Measurements from ENCODE around the gene ZNF385D.

Gene ZNF385D

DNA sequence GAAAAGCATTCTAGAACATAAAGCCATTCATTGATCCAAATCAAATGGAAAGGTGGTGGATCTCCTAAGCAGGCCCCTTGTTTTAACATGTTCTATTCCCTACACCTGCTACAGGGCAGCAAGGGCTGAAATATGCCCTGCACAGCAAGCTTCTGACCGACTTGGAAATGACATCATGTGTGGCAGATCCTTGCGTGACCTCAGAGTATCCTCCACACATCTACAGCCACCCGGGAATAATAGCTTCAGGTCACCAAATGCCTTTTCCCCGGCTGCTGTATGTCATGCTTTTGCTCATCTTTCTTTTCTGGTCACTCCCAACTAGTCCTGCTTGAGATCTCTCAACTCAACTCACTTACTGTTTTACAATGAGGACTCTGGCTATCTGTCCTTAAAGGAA, 158.2 kb downstream of the ZNF385D start:
- DNase-seq (no peak), ATAC-seq (ENCODE audit: insufficient read depth, low read depth) (no peak)
- Histone ChIP-seq H3K36me3 (ENCODE audit: insufficient read depth, low read length) (no peaks in the 10 kb centered on the region), H3K4me1 (ENCODE audit: insufficient read depth, low read length) (no peaks in the 10 kb centered on the region), H3K4me3 (ENCODE audit: low read depth in 1 of 2, low read length in 2 of 2) (no peak overlapping the region), H3K27me3 (ENCODE audit: insufficient read depth, low read length, poor library complexity) (no peaks in the 10 kb centered on the region), H3K79me2 (ENCODE audit: insufficient read depth, low read length) (no peaks in the 10 kb centered on the region), H3K9ac (ENCODE audit: low read depth, low read length) (no peak overlapping the region), H3K4me2 (ENCODE audit: insufficient read depth, low read length) (no peak overlapping the region), H2AFZ (ENCODE audit: low read depth, low read length) (no peak overlapping the region), H3K27ac (ENCODE audit: low read length) (no peak overlapping the region), H4K20me1 (ENCODE audit: insufficient read depth, low read length) (no peaks in the 10 kb centered on the region), H3K9me3 (ENCODE audit: insufficient read depth, low read length, severe bottlenecking) (no peaks in the 10 kb centered on the region)
- TF ChIP-seq, protein P1, sequence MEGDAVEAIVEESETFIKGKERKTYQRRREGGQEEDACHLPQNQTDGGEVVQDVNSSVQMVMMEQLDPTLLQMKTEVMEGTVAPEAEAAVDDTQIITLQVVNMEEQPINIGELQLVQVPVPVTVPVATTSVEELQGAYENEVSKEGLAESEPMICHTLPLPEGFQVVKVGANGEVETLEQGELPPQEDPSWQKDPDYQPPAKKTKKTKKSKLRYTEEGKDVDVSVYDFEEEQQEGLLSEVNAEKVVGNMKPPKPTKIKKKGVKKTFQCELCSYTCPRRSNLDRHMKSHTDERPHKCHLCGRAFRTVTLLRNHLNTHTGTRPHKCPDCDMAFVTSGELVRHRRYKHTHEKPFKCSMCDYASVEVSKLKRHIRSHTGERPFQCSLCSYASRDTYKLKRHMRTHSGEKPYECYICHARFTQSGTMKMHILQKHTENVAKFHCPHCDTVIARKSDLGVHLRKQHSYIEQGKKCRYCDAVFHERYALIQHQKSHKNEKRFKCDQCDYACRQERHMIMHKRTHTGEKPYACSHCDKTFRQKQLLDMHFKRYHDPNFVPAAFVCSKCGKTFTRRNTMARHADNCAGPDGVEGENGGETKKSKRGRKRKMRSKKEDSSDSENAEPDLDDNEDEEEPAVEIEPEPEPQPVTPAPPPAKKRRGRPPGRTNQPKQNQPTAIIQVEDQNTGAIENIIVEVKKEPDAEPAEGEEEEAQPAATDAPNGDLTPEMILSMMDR (IDR thresholded peaks at IDR 0.05; ENCODE audit: borderline replicate concordance, extremely low read depth, low read length, poor library complexity, severe bottlenecking), result no peak

DNA sequence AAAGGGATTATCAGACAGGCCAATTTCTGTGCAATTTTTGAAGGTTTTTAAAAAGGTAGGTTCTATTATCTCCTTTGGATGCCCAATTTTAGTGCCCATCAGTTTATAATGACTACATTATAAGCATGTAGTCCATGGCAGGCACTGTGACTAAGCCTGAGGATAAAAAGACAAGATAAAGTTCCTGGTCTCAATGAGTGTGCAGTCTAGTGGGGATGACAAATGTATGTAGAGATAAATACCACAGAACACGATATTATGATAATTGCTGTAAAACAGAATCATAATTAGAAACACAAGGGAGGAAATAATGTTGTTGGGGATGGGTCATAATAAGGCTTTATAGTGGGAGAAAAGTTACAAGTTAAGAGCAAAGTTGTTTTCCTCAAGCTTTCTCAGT, 163.1 kb downstream of the ZNF385D start:
- no peak for ATAC-seq (ENCODE audit: insufficient read depth, low read depth)

GRCh38 chr3:21585216-21585740, 165.7 kb downstream of the ZNF385D start:
- H3K4me3 ChIP-seq (ENCODE audit: low read depth in 1 of 2, low read length in 2 of 2), result no peak overlapping the region
- no peak overlapping the region for H3K9ac ChIP-seq (ENCODE audit: low read depth, low read length)
- H3K27ac ChIP-seq (ENCODE audit: low read length), result no peak overlapping the region
- H2AFZ ChIP-seq (ENCODE audit: low read depth, low read length), result no peak overlapping the region
- no peaks in the 10 kb centered on the region for H3K4me1 ChIP-seq (ENCODE audit: insufficient read depth, low read length)
- H4K20me1 ChIP-seq (ENCODE audit: insufficient read depth, low read length), result no peaks in the 10 kb centered on the region
- TF ChIP-seq, protein P1 (IDR thresholded peaks at IDR 0.05; ENCODE audit: borderline replicate concordance, extremely low read depth, low read length, poor library complexity, severe bottlenecking), result no peak
- TF ChIP-seq EZH2 (IDR thresholded peaks at IDR 0.05; ENCODE audit: borderline replicate concordance, low read depth, low read length, severe bottlenecking), result no peak
- H3K9me3 ChIP-seq (ENCODE audit: insufficient read depth, low read length, severe bottlenecking), result no peaks in the 10 kb centered on the region
- DNase-seq (no peak), ATAC-seq (ENCODE audit: insufficient read depth, low read depth) (no peak)
- H3K79me2 ChIP-seq (ENCODE audit: insufficient read depth, low read length), result no peaks in the 10 kb centered on the region
- H3K36me3 ChIP-seq (ENCODE audit: insufficient read depth, low read length), result no peaks in the 10 kb centered on the region
- no peak overlapping the region for H3K4me2 ChIP-seq (ENCODE audit: insufficient read depth, low read length)
- no peaks in the 10 kb centered on the region for H3K27me3 ChIP-seq (ENCODE audit: insufficient read depth, low read length, poor library complexity)

More for the DNA sequence above, 163.1 kb downstream of the ZNF385D start:
- H3K4me3 ChIP-seq (ENCODE audit: low read depth in 1 of 2, low read length in 2 of 2), result no peak overlapping the region
- no peak overlapping the region for H3K4me2 ChIP-seq (ENCODE audit: insufficient read depth, low read length)
- H3K36me3 ChIP-seq (ENCODE audit: insufficient read depth, low read length), result no peaks in the 10 kb centered on the region
- no peak for DNase-seq
- no peaks in the 10 kb centered on the region for H3K79me2 ChIP-seq (ENCODE audit: insufficient read depth, low read length)
- TF ChIP-seq, protein P1 (IDR thresholded peaks at IDR 0.05; ENCODE audit: borderline replicate concordance, extremely low read depth, low read length, poor library complexity, severe bottlenecking), result no peak
- no peak for TF ChIP-seq EZH2 (IDR thresholded peaks at IDR 0.05; ENCODE audit: borderline replicate concordance, low read depth, low read length, severe bottlenecking)
- H3K9me3 ChIP-seq (ENCODE audit: insufficient read depth, low read length, severe bottlenecking), result no peaks in the 10 kb centered on the region
- no peak overlapping the region for H2AFZ ChIP-seq (ENCODE audit: low read depth, low read length)
- H3K9ac ChIP-seq (ENCODE audit: low read depth, low read length), result no peak overlapping the region
- H3K4me1 ChIP-seq (ENCODE audit: insufficient read depth, low read length), result no peaks in the 10 kb centered on the region
- no peaks in the 10 kb centered on the region for H4K20me1 ChIP-seq (ENCODE audit: insufficient read depth, low read length)
- no peaks in the 10 kb centered on the region for H3K27me3 ChIP-seq (ENCODE audit: insufficient read depth, low read length, poor library complexity)
- H3K27ac ChIP-seq (ENCODE audit: low read length), result no peak overlapping the region

GRCh38 chr3:21573291-21573690, 177.7 kb downstream of the ZNF385D start:
- Histone ChIP-seq H3K4me2 (ENCODE audit: insufficient read depth, low read length) (no peak overlapping the region), H3K36me3 (ENCODE audit: insufficient read depth, low read length) (no peaks in the 10 kb centered on the region), H3K79me2 (ENCODE audit: insufficient read depth, low read length) (no peaks in the 10 kb centered on the region), H3K27ac (ENCODE audit: low read length) (no peak overlapping the region), H3K27me3 (ENCODE audit: insufficient read depth, low read length, poor library complexity) (no peaks in the 10 kb centered on the region), H3K4me3 (ENCODE audit: low read depth in 1 of 2, low read length in 2 of 2) (no peak overlapping the region), H3K9me3 (ENCODE audit: insufficient read depth, low read length, severe bottlenecking) (no peaks in the 10 kb centered on the region), H3K9ac (ENCODE audit: low read depth, low read length) (no peak overlapping the region), H2AFZ (ENCODE audit: low read depth, low read length) (no peak overlapping the region), H3K4me1 (ENCODE audit: insufficient read depth, low read length) (no peaks in the 10 kb centered on the region), H4K20me1 (ENCODE audit: insufficient read depth, low read length) (no peaks in the 10 kb centered on the region)
- no peak for ATAC-seq (ENCODE audit: insufficient read depth, low read depth)
- DNase-seq, result no peak
- TF ChIP-seq EZH2 (IDR thresholded peaks at IDR 0.05; ENCODE audit: borderline replicate concordance, low read depth, low read length, severe bottlenecking), result no peak
- TF ChIP-seq, protein P1 (IDR thresholded peaks at IDR 0.05; ENCODE audit: borderline replicate concordance, extremely low read depth, low read length, poor library complexity, severe bottlenecking), result no peak
